Osteocyte (in vitro differentiated cells): ENCODE measurements around the gene GADD45G. TPM values are rescaled to one million over a fixed set of nuclear protein-coding genes. Genes with fewer than 3 reads are reported as not detected.

ENCODE experiments used
- DNase-seq: peaks from one replicate; pipeline ENCODE4 v3.0.0; 2021; ENCODE audit warnings: mixed read lengths; ENCODE audit not compliant: unreplicated experiment; ENCODE audit errors: extremely low spot score
- H3K27ac Mint-ChIP-seq: one replicate; pipeline ENCODE4 v1.8.0; 2021; ENCODE audit warnings: mild to moderate bottlenecking, mixed read lengths; ENCODE audit not compliant: unreplicated experiment
- H3K27me3 Mint-ChIP-seq: one replicate; pipeline ENCODE4 v1.8.0; 2021; ENCODE audit warnings: mixed read lengths; ENCODE audit not compliant: unreplicated experiment
- H3K36me3 Mint-ChIP-seq: one replicate; pipeline ENCODE4 v1.8.0; 2021; ENCODE audit warnings: mixed read lengths; ENCODE audit not compliant: unreplicated experiment
- H3K4me1 Mint-ChIP-seq: one replicate; pipeline ENCODE4 v1.8.0; 2021; ENCODE audit warnings: mixed read lengths; ENCODE audit not compliant: unreplicated experiment
- H3K4me3 Mint-ChIP-seq: one replicate; pipeline ENCODE4 v1.8.0; 2021; ENCODE audit warnings: mild to moderate bottlenecking, moderate library complexity, mixed read lengths; ENCODE audit not compliant: unreplicated experiment
- H3K9me3 Mint-ChIP-seq: one replicate; pipeline ENCODE4 v1.8.0; 2021; ENCODE audit warnings: mixed read lengths; ENCODE audit not compliant: unreplicated experiment
- total RNA-seq: library from RNA; stranded (reverse); gene quantifications from 2 replicates; pipeline ENCODE4 v1.2.1, GENCODE V29; 2021
- TF ChIP-seq, protein P1 (sequence below): fragments of 200-600 bp; sonication (generic); IDR thresholded peaks from 2 replicates; pipeline ENCODE4 v1.5.0; 2021; ENCODE audit warnings: antibody characterized with exemption, mild to moderate bottlenecking, moderate library complexity

Gene GADD45G
- total RNA-seq, 1 donor from 2014 or later: 1.0 TPM

DNA sequence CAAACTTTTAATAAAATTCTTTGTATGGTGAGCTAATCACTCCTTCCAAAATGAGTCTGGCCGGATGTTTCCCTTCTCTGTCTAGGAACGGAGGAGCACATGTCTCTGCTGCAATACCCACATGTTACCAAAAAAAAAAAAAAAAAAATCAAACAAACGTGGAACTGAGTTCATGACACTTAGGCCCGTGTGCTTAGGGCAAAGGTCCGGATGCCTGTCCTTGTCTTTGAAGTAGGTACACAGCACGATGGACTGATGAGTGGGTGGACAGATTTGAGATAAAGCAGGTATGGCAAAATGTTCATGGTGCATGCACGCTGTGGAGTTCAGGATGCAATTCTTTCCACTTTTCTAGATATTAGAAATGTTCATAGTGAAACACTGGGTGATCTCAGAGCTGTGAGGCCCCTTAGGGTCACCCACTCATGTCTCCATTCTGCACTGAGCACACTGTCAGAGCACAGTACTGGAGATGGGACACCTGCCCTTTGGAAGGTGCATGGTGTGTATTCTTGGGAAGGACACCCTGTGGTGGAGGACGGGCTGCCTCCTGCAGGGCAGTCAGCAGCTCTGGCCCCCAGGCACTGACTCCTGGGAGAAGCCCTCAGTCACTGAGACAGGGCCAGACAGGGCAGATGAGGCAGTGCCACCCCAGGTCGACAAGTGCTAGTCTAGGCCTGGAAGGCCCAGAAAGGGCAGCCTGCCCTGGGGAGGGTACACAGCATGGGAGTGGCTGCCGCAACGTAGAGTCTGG is 43.6 kb downstream of the GADD45G start:
- peaks cover 12% of the 10 kb centered on the region for H3K27me3 Mint-ChIP-seq

DNA sequence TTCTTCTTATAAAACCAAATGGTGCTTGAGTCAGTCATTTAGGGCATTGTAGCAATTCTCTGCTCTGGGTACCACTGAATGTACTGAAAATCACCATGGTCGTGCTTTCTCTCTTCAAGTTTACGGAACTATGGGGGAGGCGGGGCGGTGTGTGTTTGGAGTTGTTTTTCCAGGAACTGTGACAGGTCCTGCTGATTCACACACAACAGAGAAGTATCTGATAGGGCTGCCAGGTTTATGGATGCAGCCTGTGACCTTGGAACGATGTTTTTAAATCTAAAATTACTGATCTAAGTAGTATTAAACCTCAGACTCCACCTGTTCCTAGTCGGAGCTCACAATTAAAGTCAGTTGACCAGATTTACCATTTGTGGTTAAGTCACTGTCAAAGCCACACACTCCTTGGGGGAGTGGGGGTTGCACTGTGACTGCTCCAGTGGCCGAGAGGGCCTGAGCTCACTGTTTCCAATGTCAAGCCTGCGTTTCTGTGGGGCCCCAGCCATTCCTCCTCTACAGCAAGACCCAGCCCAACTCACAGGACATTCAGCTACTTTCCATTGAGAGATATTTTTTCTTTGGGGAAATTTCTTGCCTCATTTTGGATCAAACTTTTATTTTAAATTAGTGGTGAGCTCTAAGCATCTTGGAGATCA is 44.4 kb downstream of the GADD45G start:
- no peak overlapping the region for H3K27ac Mint-ChIP-seq
- TF ChIP-seq, protein P1, sequence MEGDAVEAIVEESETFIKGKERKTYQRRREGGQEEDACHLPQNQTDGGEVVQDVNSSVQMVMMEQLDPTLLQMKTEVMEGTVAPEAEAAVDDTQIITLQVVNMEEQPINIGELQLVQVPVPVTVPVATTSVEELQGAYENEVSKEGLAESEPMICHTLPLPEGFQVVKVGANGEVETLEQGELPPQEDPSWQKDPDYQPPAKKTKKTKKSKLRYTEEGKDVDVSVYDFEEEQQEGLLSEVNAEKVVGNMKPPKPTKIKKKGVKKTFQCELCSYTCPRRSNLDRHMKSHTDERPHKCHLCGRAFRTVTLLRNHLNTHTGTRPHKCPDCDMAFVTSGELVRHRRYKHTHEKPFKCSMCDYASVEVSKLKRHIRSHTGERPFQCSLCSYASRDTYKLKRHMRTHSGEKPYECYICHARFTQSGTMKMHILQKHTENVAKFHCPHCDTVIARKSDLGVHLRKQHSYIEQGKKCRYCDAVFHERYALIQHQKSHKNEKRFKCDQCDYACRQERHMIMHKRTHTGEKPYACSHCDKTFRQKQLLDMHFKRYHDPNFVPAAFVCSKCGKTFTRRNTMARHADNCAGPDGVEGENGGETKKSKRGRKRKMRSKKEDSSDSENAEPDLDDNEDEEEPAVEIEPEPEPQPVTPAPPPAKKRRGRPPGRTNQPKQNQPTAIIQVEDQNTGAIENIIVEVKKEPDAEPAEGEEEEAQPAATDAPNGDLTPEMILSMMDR: no peak
- peaks cover 12% of the 10 kb centered on the region for H3K27me3 Mint-ChIP-seq
- DNase-seq: no peak
- H3K4me1 Mint-ChIP-seq: no peaks in the 10 kb centered on the region
- no peaks in the 10 kb centered on the region for H3K9me3 Mint-ChIP-seq
- no peaks in the 10 kb centered on the region for H3K36me3 Mint-ChIP-seq
- H3K4me3 Mint-ChIP-seq: no peak overlapping the region

More for the DNA sequence above, 43.6 kb downstream of the GADD45G start:
- H3K36me3 Mint-ChIP-seq: no peaks in the 10 kb centered on the region
- DNase-seq: no peak
- no peak overlapping the region for H3K4me3 Mint-ChIP-seq
- H3K4me1 Mint-ChIP-seq: no peaks in the 10 kb centered on the region
- no peaks in the 10 kb centered on the region for H3K9me3 Mint-ChIP-seq
- no peak overlapping the region for H3K27ac Mint-ChIP-seq
- TF ChIP-seq, protein P1: no peak

DNA sequence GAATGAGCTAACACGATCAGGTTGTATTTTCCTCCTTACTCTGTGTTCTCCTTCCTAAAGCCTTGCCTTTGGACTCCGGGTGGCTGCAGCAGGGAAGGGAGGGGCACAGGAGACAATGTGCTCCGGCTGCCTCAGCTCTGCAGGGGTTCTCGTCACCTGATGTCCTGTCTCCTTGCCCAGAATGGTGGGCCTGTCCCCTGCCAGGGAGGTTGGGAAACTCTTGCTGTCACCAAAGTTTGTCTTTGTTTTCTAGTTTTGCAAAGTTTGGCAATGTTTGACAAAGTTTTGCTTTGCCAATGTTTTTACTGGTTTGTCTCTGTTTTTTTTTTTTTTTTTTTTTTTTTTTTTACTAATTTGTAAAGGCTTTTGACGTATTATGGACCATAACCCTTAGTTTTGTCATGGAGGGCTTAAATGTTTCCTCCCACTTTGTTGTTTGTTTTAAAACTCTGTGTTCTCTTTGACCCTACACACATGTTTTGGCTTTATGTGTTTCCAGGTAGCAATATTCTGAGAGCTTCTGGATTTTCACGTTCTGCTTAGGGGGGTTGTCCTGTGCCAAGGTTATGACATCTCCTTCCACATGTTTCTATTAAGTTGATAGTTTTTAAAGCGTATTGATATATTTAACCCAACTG is 49.3 kb downstream of the GADD45G start:
- Mint-ChIP-seq H3K9me3 (no peaks in the 10 kb centered on the region), H3K27ac (no peak overlapping the region), H3K27me3 (peaks cover 21% of the 10 kb centered on the region), H3K4me3 (no peak overlapping the region), H3K36me3 (no peaks in the 10 kb centered on the region), H3K4me1 (no peaks in the 10 kb centered on the region)
- DNase-seq: no peak
- TF ChIP-seq, protein P1: no peak

DNA sequence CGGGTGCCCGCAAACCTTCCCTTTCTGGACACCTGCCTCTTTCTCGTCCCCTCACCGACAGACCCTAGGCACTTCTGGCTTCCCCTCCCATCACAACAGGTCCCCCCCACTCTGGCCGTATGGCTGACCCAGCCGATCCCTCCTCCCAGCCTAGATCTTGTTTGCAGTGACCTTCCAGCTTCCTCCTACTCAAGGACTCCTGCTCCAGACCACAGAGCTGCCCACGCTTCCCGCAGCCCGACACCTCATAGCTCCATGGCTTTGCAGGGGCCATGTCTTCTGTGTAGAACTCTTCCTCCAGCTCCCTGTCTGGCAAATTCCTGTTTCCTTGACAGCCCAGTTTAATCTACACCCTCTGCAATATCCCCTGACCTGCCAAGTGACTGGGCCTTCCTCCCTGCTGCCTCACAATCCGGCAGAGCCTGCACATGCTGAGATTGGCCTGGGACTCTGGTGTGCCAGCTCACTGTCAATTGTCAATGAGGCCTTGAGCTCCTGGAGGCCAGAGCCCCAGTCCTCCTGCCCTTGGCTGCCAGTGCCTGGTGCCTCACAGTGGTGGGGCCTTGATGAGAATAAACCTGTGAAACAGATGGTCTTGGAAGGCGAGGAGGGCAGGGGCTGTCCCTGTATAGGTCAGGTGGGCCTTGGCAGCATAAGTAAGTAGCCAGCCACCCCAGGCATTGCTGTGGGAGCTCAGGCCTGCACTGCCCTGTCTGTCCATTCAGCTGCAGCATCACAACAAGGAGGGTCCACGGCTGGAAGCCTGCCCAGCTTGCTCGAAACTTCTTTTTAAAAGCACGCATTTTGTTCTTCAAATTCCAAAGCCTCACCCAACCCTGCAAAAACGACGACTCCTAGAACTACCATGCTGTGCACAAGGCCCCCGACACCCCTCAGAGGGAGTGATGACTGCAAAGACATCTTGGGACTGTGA is 50.5 kb downstream of the GADD45G start:
- peaks cover 21% of the 10 kb centered on the region for H3K27me3 Mint-ChIP-seq
- no peak for DNase-seq
- H3K9me3 Mint-ChIP-seq: no peaks in the 10 kb centered on the region
- H3K27ac Mint-ChIP-seq: no peak overlapping the region
- H3K4me1 Mint-ChIP-seq: no peaks in the 10 kb centered on the region
- TF ChIP-seq, protein P1: no peak
- H3K4me3 Mint-ChIP-seq: no peak overlapping the region
- no peaks in the 10 kb centered on the region for H3K36me3 Mint-ChIP-seq

Other genes with a start within 250 kb of the GADD45G start
- gene SEMA4D, start 106.9 kb upstream of the GADD45G start, total RNA-seq: 2.0 and 2.2 TPM in 2 replicates